Occipital lobe (tissue), 2 donors: Measurements from ENCODE around the gene PARD6B. TPM values are rescaled to one million over a fixed set of nuclear protein-coding genes. Genes with fewer than 3 reads are reported as not detected.
"Not testable (repeated sequence)": the region's sequence is repeated elsewhere in the genome, so short reads cannot be mapped to it uniquely, and the experiment has no call there.

Experiments used
- DNase-seq: peaks from one replicate; lab custom pipeline; 2025; lab: John Stamatoyannopoulos, UW
- total RNA-seq: library from RNA; depleted of rRNA; stranded (reverse); fragments of >200 nt; gene quantifications from one replicate; pipeline ENCODE4 v1.2.3, GENCODE V29; 2014

PARD6B gene
- total RNA-seq, 1 donor from 2014 or later: 17.5 TPM

- not testable (repeated sequence) for DNase-seq
Measured at GRCh38 chr20:50703651-50704438, 27.5 kb upstream of the PARD6B start.

- DNase-seq: no peak
Measured at GRCh38 chr20:50704514-50704913, 26.9 kb upstream of the PARD6B start.

GRCh38 chr20:50704971-50705370 lies 26.4 kb upstream of the PARD6B start:
- DNase-seq: no peak

GRCh38 chr20:50708845-50709635 lies 22.3 kb upstream of the PARD6B start:
- DNase-seq: no peak

GRCh38 chr20:50709636-50709973 lies 21.8 kb upstream of the PARD6B start:
- DNase-seq: no peak

- DNase-seq: no peak
Measured at GRCh38 chr20:50710492-50711063, 20.8 kb upstream of the PARD6B start.

GRCh38 chr20:50711113-50711825 lies 20.1 kb upstream of the PARD6B start:
- DNase-seq: no peak

- no peak for DNase-seq
Measured at GRCh38 chr20:50712771-50713656, 18.4 kb upstream of the PARD6B start.

GRCh38 chr20:50713657-50714101 lies 17.7 kb upstream of the PARD6B start:
- no peak for DNase-seq

- DNase-seq: not testable (repeated sequence)
Measured at GRCh38 chr20:50714426-50714825, 17.0 kb upstream of the PARD6B start.

- no peak for DNase-seq
Measured at GRCh38 chr20:50715694-50716093, 15.7 kb upstream of the PARD6B start.

GRCh38 chr20:50716518-50716917 lies 14.9 kb upstream of the PARD6B start:
- DNase-seq: no peak

- no peak for DNase-seq
Measured at GRCh38 chr20:50717312-50717711, 14.1 kb upstream of the PARD6B start.

GRCh38 chr20:50717974-50718761 lies 13.2 kb upstream of the PARD6B start:
- no peak for DNase-seq

GRCh38 chr20:50719328-50719727 lies 12.1 kb upstream of the PARD6B start:
- no peak for DNase-seq

- no peak for DNase-seq
Measured at GRCh38 chr20:50720026-50720425, 11.4 kb upstream of the PARD6B start.

GRCh38 chr20:50720582-50720981 lies 10.8 kb upstream of the PARD6B start:
- no peak for DNase-seq

GRCh38 chr20:50721881-50722281 lies 9.5 kb upstream of the PARD6B start:
- no peak for DNase-seq

GRCh38 chr20:50722424-50723155 lies 8.8 kb upstream of the PARD6B start:
- DNase-seq: no peak
